HG03520 (cell line): ENCODE data around the gene EEFSEC.

Experiments used
- ATAC-seq: cut with Tn5 transposase; IDR thresholded peaks from one replicate; pipeline ENCODE4 v1.9.1; 2021; ENCODE audit warnings: mild to moderate bottlenecking, moderate library complexity; ENCODE audit not compliant: unreplicated experiment

The EEFSEC gene

DNA sequence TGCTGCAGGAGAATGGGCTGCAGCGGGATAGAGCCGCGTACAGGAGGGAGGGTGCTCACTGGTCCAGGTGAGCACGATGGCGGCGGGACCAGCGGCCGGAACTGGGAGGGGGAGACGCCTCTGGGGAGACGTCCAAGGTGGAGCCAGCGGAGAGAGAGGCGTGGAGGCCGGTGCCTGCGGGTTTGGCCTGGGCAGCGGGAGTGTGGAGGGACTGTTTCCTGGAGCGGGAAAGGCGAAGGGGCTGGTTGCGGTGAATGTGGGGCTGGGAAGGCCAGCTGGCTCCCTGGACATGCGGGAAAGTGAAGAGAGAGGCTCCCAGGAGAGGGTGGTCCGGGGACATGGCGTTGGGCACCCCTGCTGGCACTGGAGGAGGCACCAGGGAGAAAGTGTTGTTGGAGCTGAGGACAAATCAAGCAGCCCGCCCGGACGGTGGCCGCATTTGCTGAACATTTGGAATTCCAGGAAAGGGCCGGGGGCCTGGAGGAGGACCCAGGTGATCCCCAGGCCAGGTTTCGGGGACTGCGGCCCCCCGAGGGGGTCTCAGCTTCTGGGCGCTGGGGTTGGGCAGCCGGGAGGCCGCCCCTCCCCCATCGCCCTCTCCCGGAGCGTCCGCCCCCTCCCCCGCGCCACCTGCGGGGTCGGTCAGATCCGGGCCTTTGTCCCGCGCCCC, 279.2 kb downstream of the EEFSEC start:
- ATAC-seq: no peak

DNA sequence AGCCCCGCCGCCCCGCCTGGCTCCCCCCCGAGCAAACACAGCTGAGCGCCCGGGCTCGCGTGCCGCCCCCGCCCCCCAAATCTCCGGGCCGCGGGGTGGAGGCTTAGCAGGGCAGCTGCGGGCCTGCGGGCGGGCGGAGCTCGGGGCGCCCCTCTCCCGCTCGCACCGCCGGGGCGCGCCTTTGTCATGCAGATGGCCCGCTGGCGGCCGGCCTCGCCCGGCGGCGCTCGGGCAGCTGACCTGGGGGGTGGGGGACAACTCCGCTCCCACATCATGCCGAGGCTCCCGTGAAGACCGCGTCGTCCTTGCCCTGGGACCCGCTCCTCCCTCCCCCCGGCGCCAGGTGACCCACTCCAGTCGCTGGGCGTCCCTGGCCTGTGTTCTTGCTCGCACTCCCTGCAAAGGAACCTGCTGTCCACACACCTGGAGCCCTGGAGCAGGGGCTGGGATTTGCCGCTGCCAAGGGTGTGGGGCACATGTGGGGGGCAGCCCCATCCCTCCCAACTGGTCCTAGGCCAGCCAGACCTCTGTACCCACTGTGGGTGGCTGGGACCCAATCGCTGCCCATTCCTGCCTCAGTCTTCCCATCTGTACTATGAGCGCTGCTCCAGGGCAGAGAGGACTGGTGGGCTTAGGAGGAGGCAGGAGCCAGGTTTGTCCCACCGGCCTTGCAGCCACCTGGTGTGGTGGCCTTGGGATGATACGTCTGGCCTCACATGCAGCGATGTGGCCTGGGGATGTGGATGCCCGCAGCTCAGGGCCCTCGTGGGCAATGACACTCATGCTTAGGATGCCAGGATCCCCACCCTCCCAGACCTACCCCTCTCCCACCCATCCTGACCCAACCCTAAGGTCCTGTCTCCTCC, 279.9 kb downstream of the EEFSEC start:
- ATAC-seq: no peak

DNA sequence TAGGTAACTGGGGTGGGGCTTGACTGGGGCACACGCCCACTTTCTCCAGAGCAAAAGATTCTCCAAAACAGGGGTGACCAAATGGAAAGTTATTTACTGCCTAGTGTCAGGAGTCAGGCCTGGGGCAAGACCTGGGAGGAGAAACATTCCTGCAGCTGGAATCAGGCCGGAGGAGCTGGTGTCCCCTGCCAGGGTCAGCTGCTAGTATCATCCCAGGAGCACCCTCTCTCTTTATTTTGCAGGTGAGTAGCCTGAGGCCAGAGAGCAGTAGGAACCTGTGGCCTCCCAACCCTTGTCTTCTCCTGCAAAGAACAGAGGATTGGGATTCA, 280.5 kb downstream of the EEFSEC start:
- no peak for ATAC-seq

DNA sequence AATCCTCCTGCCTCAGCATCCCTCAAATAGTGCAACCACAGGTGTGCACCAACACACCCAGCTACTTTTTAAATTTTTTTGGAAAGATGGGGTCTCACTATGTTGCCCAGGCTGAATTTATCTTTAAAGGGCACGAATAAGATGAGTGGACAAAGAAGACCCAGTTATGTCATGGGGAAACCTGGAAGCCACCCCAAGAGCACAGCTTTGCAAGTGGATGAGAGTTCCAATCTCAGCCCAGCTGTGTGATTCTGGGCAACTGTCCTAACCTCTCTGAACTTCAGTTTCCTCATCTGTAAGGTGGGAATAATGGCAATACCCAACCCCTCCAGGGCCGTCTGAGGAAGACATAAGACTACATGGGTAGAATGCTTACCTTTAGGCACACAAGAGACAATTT, 281.2 kb downstream of the EEFSEC start:
- no peak for ATAC-seq

DNA sequence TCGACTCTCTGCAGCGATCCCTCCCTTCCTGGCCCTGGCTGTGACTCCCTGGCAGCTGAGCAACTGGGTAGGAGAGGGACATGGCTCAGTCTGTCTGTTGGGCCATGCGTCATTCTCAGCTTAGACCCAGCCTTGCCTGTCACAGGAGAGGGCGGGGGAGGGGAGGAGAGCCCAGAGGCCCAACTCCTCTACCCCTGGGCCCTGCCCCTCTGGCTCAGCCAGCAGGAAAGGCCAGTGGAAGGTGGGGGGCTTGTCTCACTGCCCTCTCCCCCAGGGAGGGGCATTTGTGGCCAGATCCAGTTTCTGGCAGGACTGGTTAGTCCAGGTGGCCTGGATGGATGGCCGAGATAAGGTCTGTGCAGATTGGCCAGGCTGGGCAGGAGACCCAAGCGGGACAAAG, 281.8 kb downstream of the EEFSEC start:
- no peak for ATAC-seq

DNA sequence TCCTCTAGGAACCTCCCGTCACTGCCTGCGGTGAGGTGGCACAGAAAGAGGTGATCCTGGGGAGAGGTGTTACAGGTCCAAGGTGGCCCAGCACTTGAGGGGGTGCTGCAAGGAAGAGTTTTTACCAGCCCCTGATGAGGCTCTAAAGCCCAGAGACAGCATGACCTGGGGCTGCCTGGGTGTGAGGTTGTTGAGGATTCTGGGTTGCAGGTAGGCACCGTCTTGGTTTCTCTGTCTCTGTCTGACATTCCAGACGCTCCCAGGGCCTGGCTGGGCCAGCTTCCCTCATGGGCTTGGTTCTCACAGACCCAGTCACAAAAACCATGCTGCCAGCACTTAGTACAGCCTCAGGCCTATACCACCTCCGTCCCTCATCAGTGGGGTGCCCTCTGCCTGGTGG, 282.3 kb downstream of the EEFSEC start:
- no peak for ATAC-seq

DNA sequence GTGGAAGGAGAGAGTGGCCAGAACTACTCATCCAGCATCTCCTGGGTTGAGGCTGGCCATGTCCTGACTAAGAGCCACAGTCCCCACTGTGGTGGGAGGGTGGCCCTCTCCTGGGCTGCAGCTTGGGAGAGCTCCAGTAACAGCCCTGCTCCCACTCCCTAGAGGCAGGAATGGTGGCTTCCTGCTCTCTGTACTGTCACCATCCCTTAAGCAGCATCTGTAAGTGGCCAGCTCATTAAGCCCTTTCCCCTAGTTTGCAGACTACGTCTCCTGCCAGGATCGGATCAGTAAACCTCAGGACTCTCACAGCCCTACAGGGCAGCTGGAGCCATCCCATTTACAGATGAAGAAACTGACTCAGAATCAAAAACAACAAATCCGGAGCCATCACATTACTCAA, 282.9 kb downstream of the EEFSEC start:
- no peak for ATAC-seq

DNA sequence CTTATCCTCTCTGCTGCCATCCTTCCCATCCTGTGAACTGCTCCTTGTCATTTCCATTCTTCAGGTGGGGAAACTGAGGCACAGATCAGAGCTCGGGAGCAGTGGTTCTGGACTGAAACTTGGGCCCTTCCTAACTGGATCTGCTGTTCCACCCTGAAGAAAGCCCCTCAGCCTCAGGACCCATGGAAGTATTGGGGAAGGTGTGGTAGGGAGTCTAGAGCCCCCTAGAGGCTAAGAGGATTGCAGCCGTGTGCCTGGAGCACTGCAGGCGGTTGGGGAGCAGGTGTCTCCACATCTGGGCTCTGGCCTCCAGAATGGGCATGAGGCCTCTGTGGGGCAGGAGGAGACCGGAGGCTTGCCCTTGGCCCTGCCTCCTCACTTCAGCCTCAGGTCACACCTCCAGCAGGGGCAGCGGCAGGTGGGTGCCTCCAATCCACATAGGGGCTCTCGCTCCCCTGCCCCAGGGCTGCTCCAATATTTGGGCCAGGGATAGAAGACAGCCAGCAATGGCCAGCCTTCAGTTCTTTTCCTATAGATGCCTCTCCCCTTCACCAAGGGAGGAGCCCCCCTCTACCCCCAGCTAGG, 285.3 kb downstream of the EEFSEC start:
- ATAC-seq: no peak

DNA sequence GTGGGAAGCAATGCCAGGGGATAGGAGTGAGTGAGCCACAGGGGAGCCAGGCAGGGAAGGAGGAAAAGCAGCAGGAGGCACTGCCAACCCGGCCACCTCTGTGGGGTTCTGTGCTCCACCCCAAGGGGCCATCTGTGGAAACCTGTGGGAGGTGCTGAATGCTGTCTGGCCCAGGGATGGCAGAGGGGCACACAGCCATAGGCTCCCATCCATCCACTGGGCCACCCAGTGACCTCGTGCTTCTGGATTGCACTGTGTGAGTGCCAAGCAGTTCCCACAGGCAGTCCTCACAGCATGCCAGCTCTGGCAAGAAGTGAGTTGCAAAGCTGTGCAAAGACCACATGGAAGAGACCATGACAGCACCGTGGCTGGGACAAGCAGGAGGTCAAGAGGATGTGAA, 285.9 kb downstream of the EEFSEC start:
- ATAC-seq: no peak

DNA sequence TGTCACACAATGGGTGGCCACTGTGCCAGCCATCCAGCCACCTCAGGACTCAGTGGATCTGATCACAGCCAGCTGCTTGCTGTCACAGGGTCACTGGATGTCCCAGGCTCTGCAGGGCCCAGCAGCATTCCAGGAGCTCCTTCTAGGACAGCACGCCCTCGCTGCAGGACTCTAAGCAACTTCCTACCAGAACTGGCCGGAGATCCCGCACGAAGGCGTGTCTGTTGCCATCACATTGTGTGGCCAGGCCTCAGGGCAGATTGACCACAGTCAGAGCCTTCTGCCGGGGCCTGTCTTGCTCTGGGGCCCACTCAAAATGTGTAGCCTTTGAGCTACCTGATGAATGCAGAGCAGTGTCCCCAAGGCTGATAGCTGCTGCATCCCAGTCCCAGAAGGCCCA, 288.8 kb downstream of the EEFSEC start:
- ATAC-seq: no peak

DNA sequence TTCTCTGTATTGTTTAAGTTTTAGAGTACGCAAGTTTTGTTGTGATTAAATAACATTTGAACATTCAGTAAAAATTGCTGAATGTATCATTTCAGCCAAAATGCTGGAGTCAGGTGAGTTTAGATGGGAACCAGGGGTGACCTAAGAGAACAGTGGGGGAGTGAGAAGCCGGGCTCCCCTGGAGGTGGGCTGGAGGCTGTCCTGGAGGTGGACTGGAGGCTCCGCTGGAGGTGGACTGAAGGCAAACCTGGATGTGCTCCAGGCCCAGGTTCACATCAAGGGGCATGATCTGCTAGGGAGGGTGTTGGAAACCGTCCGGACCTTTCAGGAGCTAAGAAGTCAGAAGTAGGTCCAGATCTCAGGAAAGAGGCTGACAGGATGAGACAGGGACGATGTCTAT, 289.7 kb downstream of the EEFSEC start:
- no peak for ATAC-seq

DNA sequence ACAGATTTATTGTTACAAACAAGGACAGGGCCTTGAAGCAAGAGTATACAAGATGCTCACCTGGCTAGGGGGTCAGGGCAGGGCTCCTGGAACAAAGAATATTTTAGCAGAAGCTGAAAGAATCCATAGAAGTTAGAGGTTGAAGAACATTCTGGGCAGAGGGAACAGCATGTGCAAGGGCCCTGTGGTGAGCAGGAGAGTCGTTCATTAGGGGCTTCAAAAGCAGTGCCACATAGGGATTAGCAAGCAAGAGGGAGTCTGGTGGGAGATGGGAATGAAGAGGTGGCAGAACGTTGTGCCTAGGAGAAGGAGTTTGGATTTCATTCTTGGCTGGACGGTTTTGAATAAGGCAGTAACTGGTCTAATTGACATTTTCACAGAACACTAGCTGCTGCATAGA, 290.5 kb downstream of the EEFSEC start:
- ATAC-seq: no peak

DNA sequence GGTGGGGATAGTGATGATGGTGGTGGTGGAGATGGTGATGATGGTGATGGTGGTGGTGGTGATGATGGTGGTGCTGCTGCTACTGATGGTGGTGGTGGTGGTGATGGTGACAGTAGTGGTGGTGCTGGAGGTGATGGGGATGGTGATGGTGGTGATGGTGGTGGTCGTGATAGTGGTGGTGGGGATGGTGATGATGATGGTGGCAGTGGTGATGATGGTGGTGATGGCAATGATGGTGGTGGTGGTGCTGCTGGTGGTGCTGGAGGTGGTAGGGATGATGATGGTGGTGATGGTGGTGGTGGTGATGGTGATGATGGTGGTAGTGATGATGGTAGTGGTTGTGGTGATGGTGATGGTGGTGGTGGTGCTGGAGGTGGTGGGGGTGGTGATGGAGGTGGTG, 292.1 kb downstream of the EEFSEC start:
- ATAC-seq: no peak

DNA sequence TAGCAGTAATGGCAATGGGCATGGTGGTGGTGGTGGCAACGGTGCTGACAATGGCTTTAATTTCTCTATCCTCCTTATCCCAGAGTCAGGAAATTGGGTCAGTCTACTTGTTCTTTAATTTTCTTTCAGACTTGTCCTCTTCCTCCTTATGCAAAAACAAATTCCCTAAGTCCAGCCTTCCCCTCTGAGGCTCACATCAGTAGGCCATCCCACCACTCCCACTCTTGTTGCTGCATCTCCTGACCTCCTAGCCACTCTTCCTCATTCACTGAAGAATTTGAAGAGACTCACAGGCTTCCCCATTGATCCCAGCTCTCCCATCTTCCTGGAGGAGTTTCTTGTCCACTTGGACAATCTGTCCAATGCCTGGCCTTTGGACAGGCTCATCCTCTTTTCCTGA, 293.5 kb downstream of the EEFSEC start:
- ATAC-seq: no peak

DNA sequence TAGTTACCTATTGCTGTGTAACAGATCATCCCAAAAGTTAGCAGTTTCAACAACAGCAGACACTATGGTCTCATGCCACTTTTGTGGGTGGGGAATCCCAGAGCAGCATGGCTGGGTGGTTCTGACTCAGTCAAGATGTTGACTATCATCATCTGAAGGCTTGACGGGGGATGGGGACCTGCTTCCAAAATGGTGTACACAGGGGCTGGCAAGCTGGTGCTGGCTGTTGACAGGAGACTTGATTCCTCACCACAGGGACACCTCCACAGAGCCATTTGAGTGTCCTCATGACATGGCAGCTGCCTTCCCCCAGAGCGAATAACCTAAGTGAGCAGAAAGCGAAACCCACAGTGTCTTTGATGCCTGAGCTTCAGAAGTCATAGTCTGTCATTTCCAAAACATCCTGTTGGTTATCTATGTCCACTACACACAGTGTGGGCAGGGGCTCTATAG, 294.3 kb downstream of the EEFSEC start:
- no peak for ATAC-seq

DNA sequence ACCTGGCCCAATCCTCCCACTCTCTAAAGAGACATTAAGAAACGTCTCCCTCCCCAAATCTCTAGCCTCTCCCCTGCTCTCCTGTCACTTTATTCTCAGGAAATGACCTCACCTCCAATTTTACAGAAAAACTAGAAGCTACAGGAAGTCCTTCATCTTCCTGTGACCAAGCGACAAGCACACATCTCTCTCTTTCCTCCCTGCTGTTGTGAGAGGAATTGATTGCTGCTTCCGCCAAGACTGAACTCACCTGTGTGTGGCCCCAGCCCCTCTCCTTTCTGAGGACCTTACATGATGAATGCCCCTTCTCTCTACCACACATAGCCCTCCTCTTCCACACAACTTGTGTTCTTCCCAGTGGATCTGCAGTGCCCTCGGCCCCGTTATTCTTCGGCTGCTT, 295.2 kb downstream of the EEFSEC start:
- no peak for ATAC-seq

DNA sequence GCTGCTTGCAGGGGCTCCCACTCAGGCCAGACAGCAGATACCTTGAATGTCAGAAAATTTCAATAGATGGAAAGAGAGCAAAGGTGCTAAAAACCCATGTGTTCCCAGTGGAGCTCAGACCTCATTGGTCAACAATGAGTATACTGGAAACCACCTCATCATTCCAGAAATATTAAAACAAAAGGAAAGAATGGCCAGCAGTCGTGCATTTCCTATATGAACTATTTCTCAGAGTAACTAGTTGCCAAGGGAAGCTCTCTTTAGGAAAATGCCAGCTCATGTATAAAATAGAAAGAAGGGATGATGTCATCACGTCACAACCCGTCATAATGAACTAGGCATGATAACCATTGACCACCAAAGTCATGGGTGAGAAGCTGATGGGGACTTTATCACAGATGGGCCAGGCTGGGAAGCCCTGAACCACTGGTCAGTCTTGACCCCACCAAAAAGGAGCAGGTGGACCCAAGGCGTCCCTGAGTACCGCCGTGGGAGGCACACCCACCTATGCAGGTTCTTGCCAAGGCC, 295.9 kb downstream of the EEFSEC start:
- ATAC-seq: no peak

DNA sequence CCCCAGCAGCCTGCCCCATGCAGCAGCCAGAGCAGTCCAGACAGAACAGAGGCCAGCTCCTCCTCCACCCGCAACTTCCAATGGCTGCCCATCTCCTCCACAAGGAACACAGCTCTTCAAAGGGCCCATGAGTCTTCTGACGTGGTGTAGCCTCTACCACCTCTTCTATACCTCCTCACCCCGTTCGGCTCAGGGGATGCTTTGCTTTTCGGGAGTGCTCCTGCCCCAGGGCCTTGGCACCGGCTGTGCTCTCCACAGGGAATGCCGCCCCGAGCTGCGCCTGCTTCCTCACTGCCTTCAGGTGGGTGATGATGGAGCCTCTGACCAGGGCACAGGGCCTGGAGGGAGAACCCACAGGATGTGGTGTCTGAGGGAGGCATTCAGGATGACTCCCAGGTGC, 298.8 kb downstream of the EEFSEC start:
- no peak for ATAC-seq

DNA sequence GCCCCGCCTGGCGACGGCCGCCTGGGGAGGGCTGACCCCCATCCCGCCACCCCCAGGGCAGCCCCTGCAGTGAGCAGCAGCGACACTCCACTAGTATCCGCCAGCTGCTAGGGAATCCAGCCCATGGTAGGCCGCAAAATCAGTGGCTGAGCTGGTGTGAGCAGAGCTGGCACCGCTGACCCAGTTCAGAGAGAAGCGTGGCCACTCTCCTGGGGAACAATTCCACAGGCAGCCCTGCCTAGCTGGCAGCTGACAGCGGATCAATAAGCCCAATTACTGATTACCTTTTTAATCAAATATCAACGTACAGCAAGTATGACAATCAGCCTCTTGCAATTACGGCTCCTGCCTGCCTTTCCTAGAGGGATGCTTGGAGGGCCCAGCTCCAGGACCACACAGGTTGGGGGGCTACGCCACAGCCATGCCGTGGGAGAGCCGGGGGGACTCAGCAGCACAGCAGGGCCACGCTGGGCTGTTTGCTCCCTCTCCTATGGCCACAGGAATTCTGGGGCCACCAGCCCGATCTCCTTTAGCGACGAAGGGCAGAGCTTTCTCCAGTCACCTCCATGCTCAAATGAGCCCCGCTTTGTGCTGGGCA, 299.5 kb downstream of the EEFSEC start:
- no peak for ATAC-seq

DNA sequence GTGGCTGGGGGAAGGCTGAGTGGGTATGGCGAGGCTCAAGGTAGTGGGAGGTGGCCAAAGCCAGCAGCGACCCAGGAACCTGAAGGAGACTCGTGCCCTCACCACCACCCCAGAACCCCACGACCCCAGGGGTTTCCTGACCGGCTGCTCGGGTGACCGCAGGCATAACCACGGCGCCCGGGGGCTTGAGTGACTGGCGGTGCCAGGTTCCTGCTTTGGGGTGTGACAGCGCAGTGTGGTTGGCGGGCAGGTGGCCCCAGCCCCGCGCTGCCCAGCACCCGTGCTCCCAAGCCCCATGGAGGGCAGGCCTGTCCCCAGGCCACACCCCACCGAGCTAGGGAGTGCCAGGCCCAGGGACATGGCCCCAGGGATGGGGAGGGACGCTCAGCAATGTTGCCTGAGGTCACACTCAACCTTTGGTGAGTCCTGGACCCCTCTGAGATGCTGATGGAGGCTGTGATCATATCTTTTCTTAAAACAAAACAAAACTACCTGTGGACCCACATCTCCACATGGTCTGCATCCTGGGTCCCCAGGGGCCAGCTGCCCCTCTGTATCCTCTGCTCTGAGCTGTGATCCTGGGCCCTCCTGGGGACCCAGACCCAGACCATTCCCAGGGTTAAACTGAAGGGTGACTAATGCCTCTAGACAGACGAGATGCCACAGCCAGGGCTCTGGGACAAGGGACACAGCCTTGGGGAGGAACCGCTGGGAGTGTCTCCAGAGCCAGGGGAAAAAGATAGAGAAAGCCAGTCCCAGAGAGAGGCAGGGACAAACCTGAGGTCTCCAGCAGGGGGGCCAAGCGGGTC, 300.4 kb downstream of the EEFSEC start:
- ATAC-seq: no peak

DNA sequence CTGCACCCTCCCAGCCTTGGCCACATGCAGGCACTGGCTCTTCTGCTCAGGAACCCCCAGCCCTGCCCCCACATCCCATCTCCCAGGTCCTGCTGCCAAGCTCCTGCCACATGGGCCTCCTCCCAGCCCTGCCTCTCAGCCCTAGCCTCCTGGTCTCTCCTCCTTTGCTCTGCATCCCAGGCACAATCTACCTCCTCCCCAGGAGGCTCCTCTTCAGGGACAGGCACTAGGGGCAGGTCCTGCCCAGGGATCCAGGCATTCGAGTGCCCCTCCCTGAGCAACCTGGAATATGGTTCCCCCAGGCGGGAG, 301.0 kb downstream of the EEFSEC start:
- ATAC-seq: no peak
